ENCODE results near the gene TOP2B. TPM values are rescaled to one million over a fixed set of nuclear protein-coding genes. Genes with fewer than 3 reads are reported as not detected.
A peak's percentile ranks its signal among the peaks of the same experiment; 100 is the strongest.

Gene TOP2B
- total and polyA plus RNA-seq, 9 of the 15 experiments (the other 6 are each of a cell fraction or from before 2014, with no cell fraction given), result 45.3 to 186 (median 134) TPM

DNA sequence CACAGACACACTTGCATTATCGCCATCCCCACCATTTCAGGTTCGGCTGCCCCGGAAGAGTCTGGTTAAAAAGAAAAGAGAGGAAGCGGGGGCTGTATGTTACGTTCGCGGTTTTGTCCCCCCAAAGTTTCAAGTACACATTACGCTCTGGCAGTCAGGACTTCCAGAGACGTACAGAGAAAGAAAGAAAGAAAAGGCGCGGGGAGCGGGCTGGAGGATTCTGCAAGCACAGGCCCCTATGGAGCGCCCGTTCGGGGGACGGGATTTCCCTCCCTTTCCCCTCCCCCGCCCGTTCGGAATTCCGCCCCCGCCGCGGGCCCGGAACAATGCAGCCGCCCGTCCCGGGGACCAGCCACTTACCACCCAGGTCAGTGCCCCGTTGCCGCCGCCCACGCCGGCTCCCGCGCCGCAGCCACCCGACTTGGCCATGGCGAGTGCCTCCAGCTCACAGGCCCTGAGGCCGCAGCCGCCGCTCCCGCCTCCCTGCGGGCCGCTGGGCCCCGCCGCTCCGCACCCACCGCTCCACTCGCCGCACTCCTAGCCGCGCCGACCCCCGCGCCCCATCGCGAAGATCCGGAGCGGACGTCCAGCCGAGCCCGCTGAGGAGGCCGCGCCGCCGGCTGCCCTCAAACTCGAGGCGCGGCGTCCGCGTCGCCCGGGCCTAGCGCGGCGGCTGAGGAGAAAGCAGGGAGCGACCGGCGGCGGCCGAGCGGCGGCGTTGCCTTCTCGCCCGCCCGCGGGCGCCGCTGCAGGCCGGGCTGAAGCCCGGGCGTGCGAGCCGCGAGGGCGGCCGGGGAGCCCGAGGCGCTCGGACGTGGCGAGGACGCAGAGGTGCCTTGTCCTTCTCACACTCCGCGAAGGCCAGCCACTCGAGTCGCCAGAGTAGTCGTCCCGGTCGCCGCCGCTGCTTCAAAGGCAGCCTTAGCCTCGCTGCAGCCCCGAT is 567 bp downstream of the TOP2B start (continued):
- TF ChIP-seq ZNF253 (CRISPR knock-in tag; conservative IDR thresholded peaks at IDR 0.05) (no peak), DDX20 (tag; IDR thresholded peaks at IDR 0.05; ENCODE audit: low read depth) (no peak), ZFP30 (CRISPR knock-in tag; IDR thresholded peaks at IDR 0.05; ENCODE audit: borderline replicate concordance) (no peak), HIVEP1 (CRISPR knock-in tag; IDR thresholded peaks at IDR 0.05) (no peak), MYC (IDR thresholded peaks at IDR 0.05; ENCODE audit: low read depth, low read length) (no peak), MYC (CRISPR knock-in tag; IDR thresholded peaks at IDR 0.05; ENCODE audit: borderline replicate concordance, low read depth) (no peak), NRF1 (conservative IDR thresholded peaks at IDR 0.05 in 1 of 2, IDR thresholded peaks at IDR 0.05 in 1 of 2) (no peak), ETV6 (IDR thresholded peaks at IDR 0.05; ENCODE audit: borderline replicate concordance in 1 of 2, low read depth in 2 of 2, low read length in 1 of 2) (no peak), ETV6 (CRISPR knock-in tag; IDR thresholded peaks at IDR 0.05; ENCODE audit: borderline replicate concordance) (no peak; the same call in 1 of the 2 replicates), ARHGAP35 (IDR thresholded peaks at IDR 0.05; ENCODE audit: partially characterized antibody) (no peak), RBM14 (IDR thresholded peaks at IDR 0.05; ENCODE audit: borderline replicate concordance, insufficient read depth, low read depth, low read length) (no peak), MTF1 (CRISPR knock-in tag; IDR thresholded peaks at IDR 0.05; ENCODE audit: borderline replicate concordance) (no peak), SMARCA4 (IDR thresholded peaks at IDR 0.05) (no peak), DNMT1 (IDR thresholded peaks at IDR 0.05) (no peak)
- TF ChIP-seq, protein P1, sequence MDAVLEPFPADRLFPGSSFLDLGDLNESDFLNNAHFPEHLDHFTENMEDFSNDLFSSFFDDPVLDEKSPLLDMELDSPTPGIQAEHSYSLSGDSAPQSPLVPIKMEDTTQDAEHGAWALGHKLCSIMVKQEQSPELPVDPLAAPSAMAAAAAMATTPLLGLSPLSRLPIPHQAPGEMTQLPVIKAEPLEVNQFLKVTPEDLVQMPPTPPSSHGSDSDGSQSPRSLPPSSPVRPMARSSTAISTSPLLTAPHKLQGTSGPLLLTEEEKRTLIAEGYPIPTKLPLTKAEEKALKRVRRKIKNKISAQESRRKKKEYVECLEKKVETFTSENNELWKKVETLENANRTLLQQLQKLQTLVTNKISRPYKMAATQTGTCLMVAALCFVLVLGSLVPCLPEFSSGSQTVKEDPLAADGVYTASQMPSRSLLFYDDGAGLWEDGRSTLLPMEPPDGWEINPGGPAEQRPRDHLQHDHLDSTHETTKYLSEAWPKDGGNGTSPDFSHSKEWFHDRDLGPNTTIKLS (IDR thresholded peaks at IDR 0.05; ENCODE audit: borderline replicate concordance, low read depth), result peak; percentile 63; the same call in 1 of the 2 replicates
- TF ChIP-seq, protein P2, sequence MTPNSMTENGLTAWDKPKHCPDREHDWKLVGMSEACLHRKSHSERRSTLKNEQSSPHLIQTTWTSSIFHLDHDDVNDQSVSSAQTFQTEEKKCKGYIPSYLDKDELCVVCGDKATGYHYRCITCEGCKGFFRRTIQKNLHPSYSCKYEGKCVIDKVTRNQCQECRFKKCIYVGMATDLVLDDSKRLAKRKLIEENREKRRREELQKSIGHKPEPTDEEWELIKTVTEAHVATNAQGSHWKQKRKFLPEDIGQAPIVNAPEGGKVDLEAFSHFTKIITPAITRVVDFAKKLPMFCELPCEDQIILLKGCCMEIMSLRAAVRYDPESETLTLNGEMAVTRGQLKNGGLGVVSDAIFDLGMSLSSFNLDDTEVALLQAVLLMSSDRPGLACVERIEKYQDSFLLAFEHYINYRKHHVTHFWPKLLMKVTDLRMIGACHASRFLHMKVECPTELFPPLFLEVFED (CRISPR knock-in tag; conservative IDR thresholded peaks at IDR 0.05), result no peak
- TF ChIP-seq, protein P3, sequence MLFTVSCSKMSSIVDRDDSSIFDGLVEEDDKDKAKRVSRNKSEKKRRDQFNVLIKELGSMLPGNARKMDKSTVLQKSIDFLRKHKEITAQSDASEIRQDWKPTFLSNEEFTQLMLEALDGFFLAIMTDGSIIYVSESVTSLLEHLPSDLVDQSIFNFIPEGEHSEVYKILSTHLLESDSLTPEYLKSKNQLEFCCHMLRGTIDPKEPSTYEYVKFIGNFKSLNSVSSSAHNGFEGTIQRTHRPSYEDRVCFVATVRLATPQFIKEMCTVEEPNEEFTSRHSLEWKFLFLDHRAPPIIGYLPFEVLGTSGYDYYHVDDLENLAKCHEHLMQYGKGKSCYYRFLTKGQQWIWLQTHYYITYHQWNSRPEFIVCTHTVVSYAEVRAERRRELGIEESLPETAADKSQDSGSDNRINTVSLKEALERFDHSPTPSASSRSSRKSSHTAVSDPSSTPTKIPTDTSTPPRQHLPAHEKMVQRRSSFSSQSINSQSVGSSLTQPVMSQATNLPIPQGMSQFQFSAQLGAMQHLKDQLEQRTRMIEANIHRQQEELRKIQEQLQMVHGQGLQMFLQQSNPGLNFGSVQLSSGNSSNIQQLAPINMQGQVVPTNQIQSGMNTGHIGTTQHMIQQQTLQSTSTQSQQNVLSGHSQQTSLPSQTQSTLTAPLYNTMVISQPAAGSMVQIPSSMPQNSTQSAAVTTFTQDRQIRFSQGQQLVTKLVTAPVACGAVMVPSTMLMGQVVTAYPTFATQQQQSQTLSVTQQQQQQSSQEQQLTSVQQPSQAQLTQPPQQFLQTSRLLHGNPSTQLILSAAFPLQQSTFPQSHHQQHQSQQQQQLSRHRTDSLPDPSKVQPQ (CRISPR knock-in tag; IDR thresholded peaks at IDR 0.05; ENCODE audit: borderline replicate concordance), result no peak
- TF ChIP-seq, protein P4, sequence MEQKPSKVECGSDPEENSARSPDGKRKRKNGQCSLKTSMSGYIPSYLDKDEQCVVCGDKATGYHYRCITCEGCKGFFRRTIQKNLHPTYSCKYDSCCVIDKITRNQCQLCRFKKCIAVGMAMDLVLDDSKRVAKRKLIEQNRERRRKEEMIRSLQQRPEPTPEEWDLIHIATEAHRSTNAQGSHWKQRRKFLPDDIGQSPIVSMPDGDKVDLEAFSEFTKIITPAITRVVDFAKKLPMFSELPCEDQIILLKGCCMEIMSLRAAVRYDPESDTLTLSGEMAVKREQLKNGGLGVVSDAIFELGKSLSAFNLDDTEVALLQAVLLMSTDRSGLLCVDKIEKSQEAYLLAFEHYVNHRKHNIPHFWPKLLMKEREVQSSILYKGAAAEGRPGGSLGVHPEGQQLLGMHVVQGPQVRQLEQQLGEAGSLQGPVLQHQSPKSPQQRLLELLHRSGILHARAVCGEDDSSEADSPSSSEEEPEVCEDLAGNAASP (IDR thresholded peaks at IDR 0.05), result no peak
- TF ChIP-seq, protein P5, sequence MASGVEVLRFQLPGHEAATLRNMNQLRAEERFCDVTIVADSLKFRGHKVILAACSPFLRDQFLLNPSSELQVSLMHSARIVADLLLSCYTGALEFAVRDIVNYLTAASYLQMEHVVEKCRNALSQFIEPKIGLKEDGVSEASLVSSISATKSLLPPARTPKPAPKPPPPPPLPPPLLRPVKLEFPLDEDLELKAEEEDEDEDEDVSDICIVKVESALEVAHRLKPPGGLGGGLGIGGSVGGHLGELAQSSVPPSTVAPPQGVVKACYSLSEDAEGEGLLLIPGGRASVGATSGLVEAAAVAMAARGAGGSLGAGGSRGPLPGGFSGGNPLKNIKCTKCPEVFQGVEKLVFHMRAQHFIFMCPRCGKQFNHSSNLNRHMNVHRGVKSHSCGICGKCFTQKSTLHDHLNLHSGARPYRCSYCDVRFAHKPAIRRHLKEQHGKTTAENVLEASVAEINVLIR (CRISPR knock-in tag; IDR thresholded peaks at IDR 0.05), result no peak
